AG09319 (cell line): ENCODE data around the gene AFTPH.

Experiments
- DNase-seq: peaks from one replicate; pipeline ENCODE4 v3.0.0-alpha.2; 2010; ENCODE audit warnings: low read depth; ENCODE audit errors: extremely low read depth
- CTCF ChIP-seq: IDR thresholded peaks from 2 replicates; pipeline ENCODE4 v1.5.1; 2011; ENCODE audit warnings: low read depth, mild to moderate bottlenecking, inconsistent platforms, low read length, moderate library complexity

Gene AFTPH

GRCh38 chr2:64501946-64502345 lies 22.2 kb upstream of the AFTPH start:
- TF ChIP-seq CTCF = no peak
- no peak for DNase-seq

DNA sequence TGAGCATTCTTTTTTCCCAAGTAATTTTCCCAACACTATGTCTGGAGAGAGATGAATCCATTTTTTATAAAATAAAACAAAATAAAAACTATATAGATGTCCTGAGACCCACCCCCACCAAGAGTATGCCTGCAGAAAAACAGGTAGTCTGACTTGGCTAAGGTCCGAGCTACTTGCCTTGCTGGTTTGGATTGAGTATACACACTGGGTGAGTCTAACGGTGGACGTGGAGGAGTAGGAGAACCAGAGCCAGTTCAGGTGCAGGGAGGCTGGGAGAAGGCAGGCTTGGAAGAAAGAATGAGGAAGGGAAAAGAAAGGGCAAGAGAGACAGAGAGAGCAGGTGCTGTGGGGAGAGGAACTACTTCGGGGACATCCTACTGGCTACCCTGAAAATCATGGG lies 21.3 kb upstream of the AFTPH start:
- DNase-seq = no peak
- TF ChIP-seq CTCF = no peak

DNA sequence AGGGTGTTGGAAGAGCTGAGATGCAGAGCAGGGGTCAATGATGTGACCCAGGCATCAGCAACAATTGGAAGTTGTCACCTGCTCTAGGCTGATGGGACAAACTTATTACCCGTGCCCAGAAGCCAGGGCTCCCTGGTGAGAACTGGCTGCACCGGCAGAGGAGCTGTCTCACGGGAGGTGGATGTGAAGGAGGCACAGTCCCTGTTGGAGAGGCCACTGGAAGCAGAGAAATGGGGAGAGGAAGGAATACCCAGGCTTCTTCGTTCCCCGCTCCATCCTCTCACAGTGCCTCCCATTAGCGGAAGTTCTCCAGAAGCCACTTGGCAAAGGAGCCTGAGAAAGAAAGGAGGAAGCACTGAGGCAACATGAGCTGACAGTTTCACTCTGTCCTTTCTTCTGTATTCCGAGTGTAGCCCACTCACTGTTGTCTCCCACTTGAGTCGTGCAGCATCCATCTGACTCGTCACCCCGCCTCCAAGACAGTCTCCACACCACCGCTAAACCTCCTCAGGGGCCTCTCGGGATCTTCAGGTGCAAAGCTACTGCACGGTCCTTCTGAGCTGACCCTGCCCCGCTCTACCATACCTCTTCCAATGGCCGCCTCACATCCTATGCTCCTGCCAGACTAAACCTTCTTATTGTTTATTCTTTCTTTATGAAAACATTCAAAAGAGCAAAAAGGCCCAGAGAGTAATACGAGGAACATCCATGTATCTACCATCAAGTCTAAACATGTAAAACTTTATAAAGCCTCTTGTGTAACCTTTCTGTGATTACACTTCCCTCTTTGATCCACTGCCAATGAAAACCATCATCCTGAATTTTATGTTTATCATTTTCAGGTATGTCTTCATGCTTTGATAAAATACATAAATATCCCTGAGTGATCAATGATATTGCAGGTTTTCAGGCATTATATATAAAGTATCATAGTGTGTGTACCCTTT lies 19.1 kb upstream of the AFTPH start:
- no peak for DNase-seq

DNA sequence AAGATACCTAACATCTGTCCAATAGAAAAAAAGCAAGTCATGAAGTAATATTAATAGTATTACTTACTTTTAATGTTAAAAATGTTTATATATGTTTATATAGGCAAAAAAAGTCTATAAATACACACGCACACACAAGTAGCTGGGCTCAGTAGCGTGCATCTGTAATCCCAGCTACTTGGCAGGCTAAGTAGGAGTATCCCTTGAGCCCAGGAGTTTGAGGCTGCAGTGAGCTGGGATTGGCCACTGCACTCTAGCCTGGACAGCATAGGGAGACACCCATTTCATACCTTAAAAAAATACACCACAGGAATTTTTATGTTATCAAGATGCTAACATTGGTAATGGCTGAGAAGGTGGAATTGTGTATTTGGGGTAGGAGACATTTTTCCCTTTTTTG lies 17.4 kb upstream of the AFTPH start:
- no peak for TF ChIP-seq CTCF
- no peak for DNase-seq

More for the DNA sequence above, 19.1 kb upstream of the AFTPH start:
- TF ChIP-seq CTCF = no peak

- DNase-seq = no peak
- TF ChIP-seq CTCF = no peak
Measured at GRCh38 chr2:64514008-64514407, 10.1 kb upstream of the AFTPH start.

DNA sequence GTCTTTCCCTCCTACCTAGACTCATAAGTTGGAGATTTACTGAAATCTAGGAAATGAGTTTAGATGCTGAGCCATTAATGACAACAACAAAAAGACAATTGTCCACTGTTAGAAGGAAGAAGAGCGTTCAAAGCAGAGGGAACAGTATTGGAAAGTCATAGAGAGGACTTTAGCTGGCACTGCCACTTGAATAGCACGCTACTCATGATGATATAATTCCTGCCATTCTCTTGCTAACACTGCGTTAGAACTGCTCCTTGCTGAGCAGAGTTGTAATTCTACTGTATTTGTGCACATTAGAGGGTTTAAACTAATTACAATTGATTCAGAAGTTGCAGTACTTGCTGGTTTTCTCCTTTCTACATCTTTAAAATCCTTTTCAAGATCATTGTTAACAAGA lies 9.0 kb upstream of the AFTPH start:
- no peak for DNase-seq

More for the DNA sequence above, 9.0 kb upstream of the AFTPH start:
- TF ChIP-seq CTCF = no peak
